Measurements from ENCODE around the gene XRN2.

The XRN2 gene

GRCh38 chr20:21436205-21436604, 133.1 kb downstream of the XRN2 start:
- H3K4me3 ChIP-seq (ENCODE audit: low read depth, low read length), result no peak overlapping the region

GRCh38 chr20:21437248-21437647, 134.1 kb downstream of the XRN2 start:
- no peak for TF ChIP-seq CTCF (IDR thresholded peaks at IDR 0.05; ENCODE audit: borderline replicate concordance, insufficient read depth, low read depth, low read length)
- H3K4me3 ChIP-seq (ENCODE audit: low read depth, low read length), result no peak overlapping the region

More at GRCh38 chr20:21436205-21436604, 133.1 kb downstream of the XRN2 start:
- no peak for TF ChIP-seq CTCF (IDR thresholded peaks at IDR 0.05; ENCODE audit: borderline replicate concordance, insufficient read depth, low read depth, low read length)

GRCh38 chr20:21437816-21438215, 134.7 kb downstream of the XRN2 start:
- TF ChIP-seq CTCF (IDR thresholded peaks at IDR 0.05; ENCODE audit: borderline replicate concordance, insufficient read depth, low read depth, low read length), result no peak
- no peak overlapping the region for H3K4me3 ChIP-seq (ENCODE audit: low read depth, low read length)
